Measurements from ENCODE around the gene SFSWAP. TPM values are rescaled to one million over a fixed set of nuclear protein-coding genes. Genes with fewer than 3 reads are reported as not detected.

Gene SFSWAP
- polyA plus RNA-seq, 3 donors = 7.3 to 33.0 (median 10.7) TPM

- no peaks in the 10 kb centered on the region for H3K27me3 Mint-ChIP-seq (ENCODE audit: low read depth in 3 of 3)
- Histone ChIP-seq H3K4me3 (replicated peaks in 1 of 3; ENCODE audit: low read depth in 2 of 3, low read length in 3 of 3) (no peak overlapping the region), H3K36me3 (replicated peaks in 1 of 2; ENCODE audit: control insufficient read depth in 1 of 2, insufficient read depth in 2 of 2, low read length in 2 of 2) (peaks cover 97 to 100% of the 10 kb centered on the region in 2 donors), H3K79me2 (ENCODE audit: insufficient read depth, low read length) (peaks cover 41% of the 10 kb centered on the region), H2AFZ (ENCODE audit: insufficient read depth, low read depth, low read length, poor library complexity, severe bottlenecking) (no peak overlapping the region), H3K4me1 (ENCODE audit: control insufficient read depth in 1 of 2, insufficient read depth in 2 of 2, low read length in 2 of 2) (no peaks in the 10 kb centered on the region), H4K20me1 (ENCODE audit: insufficient read depth, low read length) (peaks cover 48% of the 10 kb centered on the region), H3K27ac (ENCODE audit: low read depth in 1 of 2, low read length in 2 of 2) (no peak overlapping the region), H3K4me2 (replicated peaks; ENCODE audit: extremely low read depth, low read length, poor library complexity, severe bottlenecking) (no peak overlapping the region), H3K27me3 (ENCODE audit: control insufficient read depth in 2 of 2, insufficient read depth in 2 of 2, low read length in 2 of 2) (no peaks in the 10 kb centered on the region), H3K9ac (ENCODE audit: insufficient read depth, low read length, poor library complexity, severe bottlenecking) (no peak overlapping the region), H3K9me3 (replicated peaks in 1 of 2; ENCODE audit: control insufficient read depth in 1 of 2, insufficient read depth in 1 of 2, low read length in 2 of 2) (no peaks in the 10 kb centered on the region)
- WGBS (ENCODE audit: insufficient coverage) = 100% methylated on average over 8 of the region's 11 CpGs
- peak overlapping the region in 1 of 7 donors; percentile 34 for H3K27ac Mint-ChIP-seq
- peaks cover 88 to 89% of the 10 kb centered on the region in 2 donors for H3K36me3 Mint-ChIP-seq
- H3K9me3 Mint-ChIP-seq = no peaks in the 10 kb centered on the region
- intact Hi-C loops (cut with micrococcal nuclease) = no loop called here
- DNase-seq = no peak
- H3K4me1 Mint-ChIP-seq = no peaks in the 10 kb centered on the region
- H3K4me3 Mint-ChIP-seq = no peak overlapping the region
- TF ChIP-seq CTCF (IDR thresholded peaks at IDR 0.05) = no peak
Observed at GRCh38 chr12:131725503-131725902, 14.6 kb downstream of the SFSWAP start.

- Histone ChIP-seq H3K36me3 (replicated peaks in 1 of 2; ENCODE audit: control insufficient read depth in 1 of 2, insufficient read depth in 2 of 2, low read length in 2 of 2) (peaks cover 97 to 100% of the 10 kb centered on the region in 2 donors), H3K27me3 (ENCODE audit: control insufficient read depth in 2 of 2, insufficient read depth in 2 of 2, low read length in 2 of 2) (no peaks in the 10 kb centered on the region), H3K9me3 (replicated peaks in 1 of 2; ENCODE audit: control insufficient read depth in 1 of 2, insufficient read depth in 1 of 2, low read length in 2 of 2) (no peaks in the 10 kb centered on the region), H4K20me1 (ENCODE audit: insufficient read depth, low read length) (peaks cover 47% of the 10 kb centered on the region), H3K4me3 (replicated peaks in 1 of 3; ENCODE audit: low read depth in 2 of 3, low read length in 3 of 3) (no peak overlapping the region), H3K79me2 (ENCODE audit: insufficient read depth, low read length) (peaks cover 9% of the 10 kb centered on the region), H3K27ac (ENCODE audit: low read depth in 1 of 2, low read length in 2 of 2) (no peak overlapping the region), H3K9ac (ENCODE audit: insufficient read depth, low read length, poor library complexity, severe bottlenecking) (no peak overlapping the region), H3K4me2 (replicated peaks; ENCODE audit: extremely low read depth, low read length, poor library complexity, severe bottlenecking) (no peak overlapping the region), H3K4me1 (ENCODE audit: control insufficient read depth in 1 of 2, insufficient read depth in 2 of 2, low read length in 2 of 2) (no peaks in the 10 kb centered on the region), H2AFZ (ENCODE audit: insufficient read depth, low read depth, low read length, poor library complexity, severe bottlenecking) (no peak overlapping the region)
- H3K9me3 Mint-ChIP-seq = no peaks in the 10 kb centered on the region
- H3K27ac Mint-ChIP-seq = no peak overlapping the region
- H3K27me3 Mint-ChIP-seq (ENCODE audit: low read depth in 3 of 3) = no peaks in the 10 kb centered on the region
- intact Hi-C loops (cut with micrococcal nuclease) = no loop called here
- 100% methylated on average over 1 of the region's 8 CpGs for WGBS (ENCODE audit: insufficient coverage)
- H3K36me3 Mint-ChIP-seq = peaks cover 88 to 93% of the 10 kb centered on the region in 2 donors
- TF ChIP-seq CTCF (IDR thresholded peaks at IDR 0.05) = no peak
- H3K4me3 Mint-ChIP-seq = no peak overlapping the region
- H3K4me1 Mint-ChIP-seq = no peaks in the 10 kb centered on the region
- no peak for DNase-seq
Observed at GRCh38 chr12:131728720-131729119, 17.8 kb downstream of the SFSWAP start.

Data from CD14-positive monocyte (primary cell).